Fibroblast of villous mesenchyme (primary cell): ENCODE measurements around the gene HDLBP. TPM values are rescaled to one million over a fixed set of nuclear protein-coding genes. Genes with fewer than 3 reads are reported as not detected.

Experiments
- DNase-seq: peaks from one replicate; pipeline ENCODE4 v3.0.0-alpha.2; 2010; ENCODE audit warnings: low read depth
- H3K4me3 ChIP-seq: 2 replicates; pipeline ENCODE4 v1.5.1; 2011; ENCODE audit warnings: low read depth, mild to moderate bottlenecking, low read length
- total RNA-seq: library from RNA; depleted of rRNA; stranded (reverse); fragments of >200 nt; gene quantifications from 2 replicates; pipeline ENCODE4 v1.2.3, GENCODE V29; 2012
- TF ChIP-seq, protein P1 (sequence below): IDR thresholded peaks from 2 replicates; pipeline ENCODE4 v1.5.1; 2012; ENCODE audit warnings: low read depth, mild to moderate bottlenecking, low read length; ENCODE audit not compliant: insufficient read depth

HDLBP gene
- total RNA-seq, 1 donor = 1,343 TPM

DNA sequence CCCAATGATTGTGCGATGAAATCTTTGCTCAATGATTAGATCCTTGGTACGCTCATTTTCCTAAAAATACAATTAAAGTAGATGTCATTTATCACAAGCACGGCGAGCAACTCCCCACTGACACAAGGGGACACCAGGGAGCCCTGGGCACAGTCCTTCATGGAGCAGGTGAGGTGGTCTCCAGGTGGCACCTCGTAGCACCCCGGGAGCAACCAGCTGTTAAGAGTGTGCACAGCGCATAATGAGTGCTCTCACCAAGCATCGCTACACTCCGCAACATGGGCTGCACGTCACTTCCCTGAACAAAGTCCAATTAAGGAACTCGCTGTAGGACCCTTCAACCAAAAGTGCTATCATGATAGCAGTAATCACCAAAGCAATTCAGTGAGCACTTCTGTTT is 67.2 kb downstream of the HDLBP start:
- no peak overlapping the region for H3K4me3 ChIP-seq
- no peak for DNase-seq
- TF ChIP-seq, protein P1, sequence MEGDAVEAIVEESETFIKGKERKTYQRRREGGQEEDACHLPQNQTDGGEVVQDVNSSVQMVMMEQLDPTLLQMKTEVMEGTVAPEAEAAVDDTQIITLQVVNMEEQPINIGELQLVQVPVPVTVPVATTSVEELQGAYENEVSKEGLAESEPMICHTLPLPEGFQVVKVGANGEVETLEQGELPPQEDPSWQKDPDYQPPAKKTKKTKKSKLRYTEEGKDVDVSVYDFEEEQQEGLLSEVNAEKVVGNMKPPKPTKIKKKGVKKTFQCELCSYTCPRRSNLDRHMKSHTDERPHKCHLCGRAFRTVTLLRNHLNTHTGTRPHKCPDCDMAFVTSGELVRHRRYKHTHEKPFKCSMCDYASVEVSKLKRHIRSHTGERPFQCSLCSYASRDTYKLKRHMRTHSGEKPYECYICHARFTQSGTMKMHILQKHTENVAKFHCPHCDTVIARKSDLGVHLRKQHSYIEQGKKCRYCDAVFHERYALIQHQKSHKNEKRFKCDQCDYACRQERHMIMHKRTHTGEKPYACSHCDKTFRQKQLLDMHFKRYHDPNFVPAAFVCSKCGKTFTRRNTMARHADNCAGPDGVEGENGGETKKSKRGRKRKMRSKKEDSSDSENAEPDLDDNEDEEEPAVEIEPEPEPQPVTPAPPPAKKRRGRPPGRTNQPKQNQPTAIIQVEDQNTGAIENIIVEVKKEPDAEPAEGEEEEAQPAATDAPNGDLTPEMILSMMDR = no peak

DNA sequence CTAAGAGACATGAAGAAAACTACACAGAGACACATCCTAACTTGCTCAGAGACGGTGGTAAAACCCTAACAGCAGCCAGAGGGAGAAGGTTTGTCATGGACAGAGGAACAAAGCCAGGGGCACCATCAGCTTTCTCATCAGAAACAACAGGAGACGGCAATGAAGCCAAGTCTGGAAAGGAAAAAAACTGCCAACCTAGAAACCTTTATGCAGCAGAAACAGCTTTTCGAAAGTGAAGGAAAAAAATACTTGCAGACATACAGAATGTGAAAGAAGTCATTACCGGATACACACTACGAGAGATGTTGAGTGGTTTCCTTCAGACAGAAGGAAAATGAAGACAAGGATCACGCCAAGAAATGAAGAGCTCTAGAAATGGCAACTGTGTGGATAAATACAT is 71.1 kb downstream of the HDLBP start:
- TF ChIP-seq, protein P1 = no peak
- no peak for DNase-seq
- no peak overlapping the region for H3K4me3 ChIP-seq

DNA sequence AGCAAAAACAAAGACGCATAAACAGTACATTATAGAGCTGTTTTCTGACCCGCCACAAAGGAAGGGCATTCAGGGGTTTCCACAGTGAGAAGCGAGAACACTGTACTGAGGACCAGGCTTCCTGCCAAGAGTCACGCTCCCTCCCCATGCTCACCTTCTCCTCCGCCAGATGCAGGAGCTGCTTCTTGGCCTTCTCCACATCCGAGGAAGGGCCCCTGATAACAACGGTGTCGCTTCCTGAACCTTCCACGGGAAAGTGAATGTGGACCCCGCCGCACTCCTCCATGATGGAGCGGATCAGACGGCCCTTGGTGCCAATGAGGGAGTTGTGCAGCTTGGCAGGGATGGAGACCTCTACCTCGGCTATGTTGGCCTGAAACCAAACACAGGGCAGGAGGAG is 73.2 kb downstream of the HDLBP start:
- TF ChIP-seq, protein P1 = no peak
- DNase-seq = no peak

DNA sequence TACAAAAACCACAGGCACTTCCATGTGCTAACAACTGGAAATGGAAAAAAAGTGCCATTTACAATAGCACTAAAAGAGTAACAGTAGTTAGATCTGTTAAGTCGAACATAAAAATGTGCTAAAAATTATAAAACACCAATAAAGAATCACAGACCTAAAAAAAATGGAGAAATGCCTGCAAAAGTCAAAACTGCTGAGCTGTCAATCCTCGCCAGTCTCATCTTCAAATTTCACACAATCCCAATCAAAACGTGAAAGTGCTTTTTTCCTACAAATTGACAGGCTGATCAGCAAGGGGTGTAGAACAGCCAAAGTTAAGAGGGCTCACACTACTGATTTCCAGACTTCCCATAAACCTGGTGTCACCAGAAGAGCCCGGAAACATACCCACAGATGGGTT is 73.8 kb downstream of the HDLBP start:
- no peak for DNase-seq
- H3K4me3 ChIP-seq = no peak overlapping the region
- TF ChIP-seq, protein P1 = no peak

More for the DNA sequence above, 73.2 kb downstream of the HDLBP start:
- no peak overlapping the region for H3K4me3 ChIP-seq

DNA sequence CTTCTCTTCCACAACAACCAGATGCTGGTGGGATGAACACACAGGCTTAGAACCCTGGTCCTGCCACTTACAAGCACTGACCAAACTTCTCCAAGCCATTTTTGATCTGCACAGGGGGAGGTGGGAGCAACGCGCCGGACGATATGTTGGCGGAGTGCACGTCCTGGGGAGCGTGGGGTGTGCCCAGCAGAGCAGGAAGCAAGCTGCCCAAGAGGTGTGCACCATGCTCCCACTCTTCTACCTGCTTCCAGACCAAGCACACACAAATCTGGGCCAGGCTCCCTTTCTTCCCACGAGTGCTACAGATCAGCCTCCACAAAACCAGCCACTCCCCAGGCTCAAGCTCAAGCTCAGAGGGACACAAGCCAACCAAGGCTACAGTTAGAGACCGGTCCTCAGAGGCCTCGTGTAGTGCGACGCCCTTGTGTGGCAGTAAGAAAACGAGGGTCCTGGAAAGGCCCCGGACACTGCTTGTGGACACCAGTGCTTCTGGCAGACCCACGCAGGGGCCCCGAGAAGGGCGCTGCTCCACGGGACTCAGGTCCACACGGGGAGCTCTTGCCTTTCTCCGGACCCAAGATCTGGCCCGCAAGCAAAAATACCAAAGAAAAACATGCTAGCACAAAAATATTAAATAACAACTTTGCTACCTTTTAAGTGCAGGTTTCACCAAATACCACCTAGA is 75.0 kb downstream of the HDLBP start:
- TF ChIP-seq, protein P1 = no peak
- H3K4me3 ChIP-seq = no peak overlapping the region
- DNase-seq = no peak

DNA sequence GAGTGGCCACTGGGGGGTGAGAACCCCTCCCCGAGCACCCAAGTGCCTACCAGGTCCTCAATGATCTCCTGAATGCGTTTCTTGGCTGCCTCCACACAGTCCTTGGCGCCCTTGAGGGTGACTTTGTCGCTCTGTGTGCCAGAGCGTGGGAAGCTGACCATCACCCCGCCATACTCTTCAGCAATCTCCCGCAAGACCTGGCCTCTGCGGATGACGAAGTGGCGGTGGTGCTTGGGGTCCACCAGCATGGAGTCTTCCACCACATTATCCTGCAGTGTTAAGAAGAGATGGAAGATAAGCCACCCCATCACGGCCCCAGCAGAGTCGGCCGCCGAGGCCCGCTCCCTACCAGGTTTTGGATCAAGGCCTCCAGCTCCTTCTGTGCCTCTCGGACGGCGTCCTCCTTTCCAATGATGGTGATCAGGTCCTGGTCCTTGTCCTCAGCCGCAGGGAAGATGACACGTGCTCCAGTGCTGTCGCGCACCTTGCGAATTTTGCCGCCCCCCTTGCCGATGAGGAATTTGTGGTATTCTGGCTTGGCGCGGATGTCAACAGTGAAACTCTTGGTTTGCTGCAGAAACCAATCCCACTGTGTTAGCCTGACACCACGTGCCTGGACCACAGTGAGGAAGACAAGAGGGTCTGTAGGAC is 75.8 kb downstream of the HDLBP start:
- no peak overlapping the region for H3K4me3 ChIP-seq
- no peak for DNase-seq
- TF ChIP-seq, protein P1 = no peak
